Panc1 (cell line): ENCODE data around the gene KRTAP1-4. TPM values are rescaled to one million over a fixed set of nuclear protein-coding genes. Genes with fewer than 3 reads are reported as not detected.

Source experiments
- ATAC-seq: fragments of 200-7000 bp; cut with Tn5 transposase; 2 replicates; pipeline ENCODE4 v1.9.1; 2020; ENCODE audit warnings: mild to moderate bottlenecking, moderate library complexity
- BruUV-seq: library from RNA; stranded (reverse); fragments of 400-500 nt; replicated peaks from 2 replicates; lab custom pipeline; 2021; lab: Mats Ljungman, UMichigan
- CTCF ChIA-PET: fragments of 300-600 bp; sonication (Branson Sonifier 250); formaldehyde crosslinking; loops from one replicate; lab custom pipeline; 2022; ENCODE audit warnings: antibody characterized with exemption; lab: Charles Lee
- POLR2A ChIA-PET: fragments of 300-600 bp; sonication (Branson Sonifier 250); formaldehyde crosslinking; loops from one replicate; lab custom pipeline; 2022; ENCODE audit warnings: antibody characterized with exemption; lab: Charles Lee
- DNase-seq: peaks from one replicate; pipeline ENCODE4 v3.0.0-alpha.2; 2010; ENCODE audit warnings: low read depth, low spot score
- H3K27ac ChIP-seq: 2 replicates; pipeline ENCODE4 v1.5.1; 2011; ENCODE audit warnings: mild to moderate bottlenecking, low read length, inconsistent platforms
- H3K27me3 ChIP-seq: fragments of 200-500 bp; sonication (Bioruptor generic); 2 replicates; pipeline ENCODE4 v1.6.0; 2014; ENCODE audit warnings: low read length, inconsistent platforms; ENCODE audit not compliant: control insufficient read depth, insufficient read depth
- H3K36me3 ChIP-seq: fragments of 200-500 bp; sonication (Bioruptor generic); 2 replicates; pipeline ENCODE4 v1.5.1; 2014; ENCODE audit warnings: inconsistent platforms, mild to moderate bottlenecking, low read length, moderate library complexity; ENCODE audit not compliant: control insufficient read depth, insufficient read depth
- H3K4me1 ChIP-seq: 2 replicates; pipeline ENCODE4 v1.5.1; 2011; ENCODE audit warnings: inconsistent platforms, mild to moderate bottlenecking, low read length, moderate library complexity; ENCODE audit not compliant: control insufficient read depth, insufficient read depth
- H3K4me3 ChIP-seq, 2 experiments: 2 replicates each; pipeline ENCODE4 v1.5.1; 2011 to 2012; ENCODE audit warnings: low read depth in 2 of 2, low read length in 2 of 2, mild to moderate bottlenecking in 2 of 2, inconsistent platforms in 1 of 2, moderate library complexity in 1 of 2
- H3K9me3 ChIP-seq: fragments of 200-500 bp; sonication (Bioruptor generic); 2 replicates; pipeline ENCODE4 v1.5.1; 2014; ENCODE audit warnings: low read depth, mild to moderate bottlenecking, inconsistent platforms, low read length, moderate library complexity; ENCODE audit not compliant: control insufficient read depth, insufficient read depth
- CTCF ChIP-seq: fragments of 450-650 bp; IDR thresholded peaks from 2 replicates; pipeline ENCODE4 v1.5.1; 2017; ENCODE audit warnings: mild to moderate bottlenecking
- POLR2AphosphoS5 ChIP-seq: IDR thresholded peaks from 2 replicates; pipeline ENCODE4 v1.6.1; 2012; ENCODE audit warnings: mild to moderate bottlenecking, low read depth, low read length, moderate library complexity
- SIN3A ChIP-seq: IDR thresholded peaks from 2 replicates; pipeline ENCODE4 v1.6.1; 2012; ENCODE audit warnings: low read depth, mild to moderate bottlenecking, low read length, moderate library complexity, borderline replicate concordance; ENCODE audit not compliant: insufficient read depth
- TCF7L2 ChIP-seq: IDR thresholded peaks from 2 replicates; pipeline ENCODE4 v1.6.1; 2011; ENCODE audit warnings: mild to moderate bottlenecking, low read depth, low read length, inconsistent platforms
- in situ Hi-C: cut with HindIII; loops from 2 replicates; pipeline ENCODE4 v1.10.0; 2016; ENCODE audit warnings: low sequenced_read_pairs, low pct_unique_long_range_greater_than_20kb
- intact Hi-C: fragments of 100-400 bp; cut with micrococcal nuclease; formaldehyde crosslinking; loops from one replicate; pipeline ENCODE4 v1.10.0; 2022; ENCODE audit not compliant: unreplicated experiment
- total RNA-seq: library from RNA; stranded (reverse); gene quantifications from one replicate; pipeline ENCODE4 v1.2.1, GENCODE V29; 2021; ENCODE audit not compliant: unreplicated experiment
- TF ChIP-seq, protein P1 (sequence below), 2 experiments: IDR thresholded peaks; 2 replicates each; pipeline ENCODE4 v1.6.1; 2011 to 2012; ENCODE audit warnings: low read depth in 2 of 2, control low read depth in 1 of 2, low read length in 1 of 2, mild to moderate bottlenecking in 1 of 2, moderate library complexity in 1 of 2; ENCODE audit not compliant: insufficient read depth in 1 of 2

KRTAP1-4 gene
- total RNA-seq, 1 experiment from 2014 or later = not detected

GRCh38 chr17:40992666-40993065 is 37.3 kb downstream of the KRTAP1-4 start:
- no peak overlapping the region for H3K4me3 ChIP-seq
- no peak for TF ChIP-seq CTCF
- TF ChIP-seq POLR2AphosphoS5 = no peak
- TF ChIP-seq TCF7L2 = no peak
- TF ChIP-seq, protein P1, sequence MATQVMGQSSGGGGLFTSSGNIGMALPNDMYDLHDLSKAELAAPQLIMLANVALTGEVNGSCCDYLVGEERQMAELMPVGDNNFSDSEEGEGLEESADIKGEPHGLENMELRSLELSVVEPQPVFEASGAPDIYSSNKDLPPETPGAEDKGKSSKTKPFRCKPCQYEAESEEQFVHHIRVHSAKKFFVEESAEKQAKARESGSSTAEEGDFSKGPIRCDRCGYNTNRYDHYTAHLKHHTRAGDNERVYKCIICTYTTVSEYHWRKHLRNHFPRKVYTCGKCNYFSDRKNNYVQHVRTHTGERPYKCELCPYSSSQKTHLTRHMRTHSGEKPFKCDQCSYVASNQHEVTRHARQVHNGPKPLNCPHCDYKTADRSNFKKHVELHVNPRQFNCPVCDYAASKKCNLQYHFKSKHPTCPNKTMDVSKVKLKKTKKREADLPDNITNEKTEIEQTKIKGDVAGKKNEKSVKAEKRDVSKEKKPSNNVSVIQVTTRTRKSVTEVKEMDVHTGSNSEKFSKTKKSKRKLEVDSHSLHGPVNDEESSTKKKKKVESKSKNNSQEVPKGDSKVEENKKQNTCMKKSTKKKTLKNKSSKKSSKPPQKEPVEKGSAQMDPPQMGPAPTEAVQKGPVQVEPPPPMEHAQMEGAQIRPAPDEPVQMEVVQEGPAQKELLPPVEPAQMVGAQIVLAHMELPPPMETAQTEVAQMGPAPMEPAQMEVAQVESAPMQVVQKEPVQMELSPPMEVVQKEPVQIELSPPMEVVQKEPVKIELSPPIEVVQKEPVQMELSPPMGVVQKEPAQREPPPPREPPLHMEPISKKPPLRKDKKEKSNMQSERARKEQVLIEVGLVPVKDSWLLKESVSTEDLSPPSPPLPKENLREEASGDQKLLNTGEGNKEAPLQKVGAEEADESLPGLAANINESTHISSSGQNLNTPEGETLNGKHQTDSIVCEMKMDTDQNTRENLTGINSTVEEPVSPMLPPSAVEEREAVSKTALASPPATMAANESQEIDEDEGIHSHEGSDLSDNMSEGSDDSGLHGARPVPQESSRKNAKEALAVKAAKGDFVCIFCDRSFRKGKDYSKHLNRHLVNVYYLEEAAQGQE (IDR thresholded peaks at IDR 0.05; ENCODE audit: insufficient read depth in 1 of 2, low read depth in 2 of 2, low read length in 1 of 2) = no peak
- TF ChIP-seq SIN3A = no peak
- intact Hi-C loops = no loop called here
- POLR2A ChIA-PET = no interaction called here
- DNase-seq (no peak), ATAC-seq (no peak)
- CTCF ChIA-PET = interaction anchor here (0.9 kb wide), 1 partner anchor 330 kb away, joined by 3 read pairs; no protein-coding TSS in a partner anchor
- no peaks in the 10 kb centered on the region for H3K36me3 ChIP-seq
- H3K27me3 ChIP-seq = peaks cover 13% of the 10 kb centered on the region
- H3K27ac ChIP-seq = no peak overlapping the region
- H3K9me3 ChIP-seq = no peaks in the 10 kb centered on the region
- in situ Hi-C loops = no loop called here
- no TSS peak for BruUV-seq
- H3K4me1 ChIP-seq = no peaks in the 10 kb centered on the region

DNA sequence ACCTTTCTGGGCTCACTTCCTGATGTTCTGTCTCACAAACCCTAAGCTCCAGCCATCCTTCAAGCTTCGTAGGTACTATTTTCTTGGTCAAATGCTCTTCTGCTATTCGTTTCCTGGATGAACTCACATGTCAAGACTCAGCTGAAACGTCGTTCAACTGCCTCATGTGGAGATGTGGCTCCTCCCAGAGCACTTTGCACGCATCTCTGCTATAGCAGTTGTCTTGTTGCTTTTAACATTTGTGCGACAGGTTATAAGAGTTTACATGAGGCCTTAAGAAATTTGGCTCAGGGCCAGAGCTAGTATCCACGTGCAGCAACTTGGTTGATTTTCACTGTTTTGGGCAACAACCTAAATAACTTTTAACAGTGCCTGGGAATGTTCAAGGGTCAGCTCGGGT is 43.1 kb downstream of the KRTAP1-4 start:
- Histone ChIP-seq H3K27me3 (0 out of 2 replicates have a peak, but pooled peaks cover 4% of the 10 kb centered on the region), H3K27ac (no peak overlapping the region), H3K9me3 (no peaks in the 10 kb centered on the region), H3K4me1 (no peaks in the 10 kb centered on the region), H3K4me3 (no peak overlapping the region), H3K36me3 (no peaks in the 10 kb centered on the region)
- no TSS peak for BruUV-seq
- in situ Hi-C loops (no loop called here), intact Hi-C loops (no loop called here)
- TF ChIP-seq, protein P1 (IDR thresholded peaks at IDR 0.05; ENCODE audit: insufficient read depth in 1 of 2, low read depth in 2 of 2, low read length in 1 of 2) = no peak
- TF ChIP-seq POLR2AphosphoS5 = no peak
- TF ChIP-seq TCF7L2 = no peak
- TF ChIP-seq CTCF = no peak
- TF ChIP-seq SIN3A = no peak
- DNase-seq (no peak), ATAC-seq (no peak)
- POLR2A ChIA-PET = no interaction called here
- CTCF ChIA-PET = no interaction called here
